Measurements from ENCODE around the gene HS6ST1. TPM values are rescaled to one million over a fixed set of nuclear protein-coding genes. Genes with fewer than 3 reads are reported as not detected.

HS6ST1 gene
- total RNA-seq, 1 experiment from 2014 or later: 21.5 TPM

- Histone ChIP-seq H3K36me3 (ENCODE audit: low read depth, low read length) (no peaks in the 10 kb centered on the region), H3K4me2 (ENCODE audit: low read length) (no peak overlapping the region), H3K4me1 (ENCODE audit: insufficient read depth, low read length) (no peaks in the 10 kb centered on the region), H3K9me2 (replicated peaks; ENCODE audit: low read length) (no peaks in the 10 kb centered on the region), H3K4me3 (ENCODE audit: low read length) (no peak overlapping the region), H4K20me1 (ENCODE audit: low read length) (no peaks in the 10 kb centered on the region), H2AFZ (ENCODE audit: low read length) (no peak overlapping the region), H3F3A (ENCODE audit: low read length, unreplicated experiment) (no peaks in the 10 kb centered on the region), H3K27ac (ENCODE audit: low read length) (no peak overlapping the region), H3K9me3 (ENCODE audit: low read length) (no peaks in the 10 kb centered on the region), H3K9ac (ENCODE audit: low read length) (no peak overlapping the region), H3K27me3 (ENCODE audit: low read length) (peaks cover 57% of the 10 kb centered on the region), H3K79me2 (ENCODE audit: low read length) (no peaks in the 10 kb centered on the region)
- TF ChIP-seq EZH2 (IDR thresholded peaks at IDR 0.05; ENCODE audit: low read length, unreplicated experiment): no peak
- no peak for TF ChIP-seq CTCF (conservative IDR thresholded peaks at IDR 0.05; ENCODE audit: low read depth, low read length)
- TF ChIP-seq EZH2phosphoT487 (IDR thresholded peaks at IDR 0.05; ENCODE audit: borderline replicate concordance, low read length): no peak
- BruUV-seq (replicated peaks): no TSS peak
- intact Hi-C loops (cut with micrococcal nuclease): no loop called here
- no peak for DNase-seq
- ChIA-PET CTCF (no interaction called here), POLR2A (ENCODE audit: unreplicated experiment) (no interaction called here)
- ATAC-seq: no peak
Observed at GRCh38 chr2:128357506-128358370, 39.1 kb upstream of the HS6ST1 start.

GRCh38 chr2:128356127-128356526 lies 37.5 kb upstream of the HS6ST1 start:
- POLR2A ChIA-PET (ENCODE audit: unreplicated experiment): no interaction called here
- CTCF ChIA-PET: no interaction called here
- no peak overlapping the region for H3K27ac ChIP-seq (ENCODE audit: low read length)
- H2AFZ ChIP-seq (ENCODE audit: low read length): no peak overlapping the region
- ATAC-seq (no peak), DNase-seq (no peak)
- H3F3A ChIP-seq (ENCODE audit: low read length, unreplicated experiment): no peaks in the 10 kb centered on the region
- no peaks in the 10 kb centered on the region for H3K4me1 ChIP-seq (ENCODE audit: insufficient read depth, low read length)
- H4K20me1 ChIP-seq (ENCODE audit: low read length): no peaks in the 10 kb centered on the region
- peaks cover 42% of the 10 kb centered on the region for H3K27me3 ChIP-seq (ENCODE audit: low read length)
- no TSS peak for BruUV-seq (replicated peaks)
- H3K4me3 ChIP-seq (ENCODE audit: low read length): no peak overlapping the region
- no peaks in the 10 kb centered on the region for H3K36me3 ChIP-seq (ENCODE audit: low read depth, low read length)
- H3K79me2 ChIP-seq (ENCODE audit: low read length): no peaks in the 10 kb centered on the region
- intact Hi-C loops (cut with micrococcal nuclease): no loop called here
- no peaks in the 10 kb centered on the region for H3K9me3 ChIP-seq (ENCODE audit: low read length)
- H3K9me2 ChIP-seq (replicated peaks; ENCODE audit: low read length): no peaks in the 10 kb centered on the region
- TF ChIP-seq CTCF (conservative IDR thresholded peaks at IDR 0.05; ENCODE audit: low read depth, low read length) (no peak), EZH2 (IDR thresholded peaks at IDR 0.05; ENCODE audit: low read length, unreplicated experiment) (no peak), EZH2phosphoT487 (IDR thresholded peaks at IDR 0.05; ENCODE audit: borderline replicate concordance, low read length) (no peak)
- H3K9ac ChIP-seq (ENCODE audit: low read length): no peak overlapping the region
- H3K4me2 ChIP-seq (ENCODE audit: low read length): no peak overlapping the region

GRCh38 chr2:128354726-128355470 lies 36.2 kb upstream of the HS6ST1 start:
- Histone ChIP-seq H3K9ac (ENCODE audit: low read length) (no peak overlapping the region), H3K9me3 (ENCODE audit: low read length) (no peaks in the 10 kb centered on the region), H3K9me2 (replicated peaks; ENCODE audit: low read length) (no peaks in the 10 kb centered on the region), H3K4me2 (ENCODE audit: low read length) (no peak overlapping the region), H2AFZ (ENCODE audit: low read length) (no peak overlapping the region), H4K20me1 (ENCODE audit: low read length) (no peaks in the 10 kb centered on the region), H3K4me1 (ENCODE audit: insufficient read depth, low read length) (no peaks in the 10 kb centered on the region), H3K27ac (ENCODE audit: low read length) (no peak overlapping the region), H3K79me2 (ENCODE audit: low read length) (no peaks in the 10 kb centered on the region), H3K4me3 (ENCODE audit: low read length) (no peak overlapping the region), H3K36me3 (ENCODE audit: low read depth, low read length) (no peaks in the 10 kb centered on the region), H3F3A (ENCODE audit: low read length, unreplicated experiment) (no peaks in the 10 kb centered on the region), H3K27me3 (ENCODE audit: low read length) (peaks cover 30% of the 10 kb centered on the region)
- DNase-seq: no peak
- TF ChIP-seq CTCF (conservative IDR thresholded peaks at IDR 0.05; ENCODE audit: low read depth, low read length) (no peak), EZH2 (IDR thresholded peaks at IDR 0.05; ENCODE audit: low read length, unreplicated experiment) (no peak), EZH2phosphoT487 (IDR thresholded peaks at IDR 0.05; ENCODE audit: borderline replicate concordance, low read length) (no peak)
- POLR2A ChIA-PET (ENCODE audit: unreplicated experiment): no interaction called here
- ATAC-seq: no peak
- CTCF ChIA-PET: no interaction called here
- intact Hi-C loops (cut with micrococcal nuclease): no loop called here
- no TSS peak for BruUV-seq (replicated peaks)

All from PC-3 (cell line).